Measurements from ENCODE around the gene ADAMTS2.
"Not testable (repeated sequence)": the region's sequence is repeated elsewhere in the genome, so short reads cannot be mapped to it uniquely, and the experiment has no call there.

Gene ADAMTS2

GRCh38 chr5:179327021-179327735 is 18.1 kb downstream of the ADAMTS2 start:
- Mint-ChIP-seq H3K4me3 (no peak overlapping the region), H3K9me3 (no peaks in the 10 kb centered on the region), H3K36me3 (ENCODE audit: low read depth) (no peaks in the 10 kb centered on the region), H3K27me3 (ENCODE audit: low read depth) (no peaks in the 10 kb centered on the region), H3K4me1 (ENCODE audit: low read depth) (no peaks in the 10 kb centered on the region), H3K27ac (no peak overlapping the region)

- Mint-ChIP-seq H3K27ac (no peak overlapping the region), H3K36me3 (ENCODE audit: low read depth) (no peaks in the 10 kb centered on the region), H3K4me1 (ENCODE audit: low read depth) (no peaks in the 10 kb centered on the region), H3K27me3 (ENCODE audit: low read depth) (no peaks in the 10 kb centered on the region), H3K4me3 (no peak overlapping the region), H3K9me3 (no peaks in the 10 kb centered on the region)
Measured at GRCh38 chr5:179326122-179326927, 18.9 kb downstream of the ADAMTS2 start.

GRCh38 chr5:179325296-179326031 is 19.8 kb downstream of the ADAMTS2 start:
- Mint-ChIP-seq H3K9me3 (no peaks in the 10 kb centered on the region), H3K27ac (no peak overlapping the region), H3K36me3 (ENCODE audit: low read depth) (no peaks in the 10 kb centered on the region), H3K27me3 (ENCODE audit: low read depth) (no peaks in the 10 kb centered on the region), H3K4me1 (ENCODE audit: low read depth) (no peaks in the 10 kb centered on the region), H3K4me3 (no peak overlapping the region)

GRCh38 chr5:179324760-179325295 is 20.4 kb downstream of the ADAMTS2 start:
- Mint-ChIP-seq H3K36me3 (ENCODE audit: low read depth) (no peaks in the 10 kb centered on the region), H3K4me1 (ENCODE audit: low read depth) (no peaks in the 10 kb centered on the region), H3K9me3 (no peaks in the 10 kb centered on the region), H3K27ac (no peak overlapping the region), H3K4me3 (no peak overlapping the region), H3K27me3 (ENCODE audit: low read depth) (no peaks in the 10 kb centered on the region)

- not testable (repeated sequence) for H3K9me3 Mint-ChIP-seq; H3K4me1 Mint-ChIP-seq (ENCODE audit: low read depth); H3K27me3 Mint-ChIP-seq (ENCODE audit: low read depth); H3K4me3 Mint-ChIP-seq; H3K27ac Mint-ChIP-seq; H3K36me3 Mint-ChIP-seq (ENCODE audit: low read depth)
Measured at GRCh38 chr5:179324316-179324715, 20.9 kb downstream of the ADAMTS2 start.

GRCh38 chr5:179323026-179323870 is 22.0 kb downstream of the ADAMTS2 start:
- no peaks in the 10 kb centered on the region for H3K27me3 Mint-ChIP-seq (ENCODE audit: low read depth)
- H3K9me3 Mint-ChIP-seq, result no peaks in the 10 kb centered on the region
- H3K36me3 Mint-ChIP-seq (ENCODE audit: low read depth), result no peaks in the 10 kb centered on the region

GRCh38 chr5:179322071-179323025 is 22.9 kb downstream of the ADAMTS2 start:
- Mint-ChIP-seq H3K9me3 (no peaks in the 10 kb centered on the region), H3K27ac (no peak overlapping the region), H3K4me1 (ENCODE audit: low read depth) (no peaks in the 10 kb centered on the region), H3K27me3 (ENCODE audit: low read depth) (no peaks in the 10 kb centered on the region), H3K4me3 (no peak overlapping the region), H3K36me3 (ENCODE audit: low read depth) (no peaks in the 10 kb centered on the region)

More at GRCh38 chr5:179323026-179323870, 22.0 kb downstream of the ADAMTS2 start:
- Mint-ChIP-seq H3K4me3 (no peak overlapping the region), H3K4me1 (ENCODE audit: low read depth) (no peaks in the 10 kb centered on the region), H3K27ac (no peak overlapping the region)

GRCh38 chr5:179321206-179321987 is 23.9 kb downstream of the ADAMTS2 start:
- no peaks in the 10 kb centered on the region for H3K27me3 Mint-ChIP-seq (ENCODE audit: low read depth)
- no peaks in the 10 kb centered on the region for H3K9me3 Mint-ChIP-seq
- H3K4me1 Mint-ChIP-seq (ENCODE audit: low read depth), result no peaks in the 10 kb centered on the region
- H3K36me3 Mint-ChIP-seq (ENCODE audit: low read depth), result no peaks in the 10 kb centered on the region
- no peak overlapping the region for H3K4me3 Mint-ChIP-seq
- no peak overlapping the region for H3K27ac Mint-ChIP-seq

GRCh38 chr5:179319741-179320281 is 25.4 kb downstream of the ADAMTS2 start:
- Mint-ChIP-seq H3K4me3 (no peak overlapping the region), H3K27me3 (ENCODE audit: low read depth) (no peaks in the 10 kb centered on the region), H3K27ac (no peak overlapping the region), H3K9me3 (no peaks in the 10 kb centered on the region), H3K4me1 (ENCODE audit: low read depth) (no peaks in the 10 kb centered on the region), H3K36me3 (ENCODE audit: low read depth) (no peaks in the 10 kb centered on the region)

GRCh38 chr5:179319123-179319522 is 26.1 kb downstream of the ADAMTS2 start:
- Mint-ChIP-seq H3K4me3 (no peak overlapping the region), H3K27ac (no peak overlapping the region), H3K36me3 (ENCODE audit: low read depth) (no peaks in the 10 kb centered on the region), H3K4me1 (ENCODE audit: low read depth) (no peaks in the 10 kb centered on the region), H3K27me3 (ENCODE audit: low read depth) (no peaks in the 10 kb centered on the region), H3K9me3 (no peaks in the 10 kb centered on the region)

GRCh38 chr5:179318221-179318955 is 26.9 kb downstream of the ADAMTS2 start:
- no peak overlapping the region for H3K27ac Mint-ChIP-seq
- no peaks in the 10 kb centered on the region for H3K27me3 Mint-ChIP-seq (ENCODE audit: low read depth)
- no peak overlapping the region for H3K4me3 Mint-ChIP-seq
- no peaks in the 10 kb centered on the region for H3K4me1 Mint-ChIP-seq (ENCODE audit: low read depth)
- no peaks in the 10 kb centered on the region for H3K9me3 Mint-ChIP-seq
- no peaks in the 10 kb centered on the region for H3K36me3 Mint-ChIP-seq (ENCODE audit: low read depth)
